Astrocyte of the cerebellum (primary cell): ENCODE data around the gene RINT1.
A peak's percentile ranks its signal among the peaks of the same experiment; 100 is the strongest.

Experiments
- DNase-seq: peaks from one replicate; pipeline ENCODE4 v3.0.0-alpha.2; 2011; ENCODE audit warnings: low read depth
- H3K4me3 ChIP-seq: 2 replicates; pipeline ENCODE4 v1.5.1; 2011; ENCODE audit warnings: mild to moderate bottlenecking, low read depth, low read length, moderate library complexity
- CTCF ChIP-seq: IDR thresholded peaks from 2 replicates; pipeline ENCODE4 v1.5.1; 2012; ENCODE audit warnings: low read length, low read depth, moderate library complexity, mild to moderate bottlenecking; ENCODE audit errors: missing control alignments
- in situ Hi-C: cut with HindIII; loops from 2 replicates; pipeline ENCODE4 v1.10.0; 2017; ENCODE audit warnings: low sequenced_read_pairs

RINT1 gene

GRCh38 chr7:105585850-105586500 is 54.0 kb downstream of the RINT1 start:
- in situ Hi-C loops = no loop called here
- no peak for TF ChIP-seq CTCF
- no peak overlapping the region for H3K4me3 ChIP-seq
- no peak for DNase-seq

GRCh38 chr7:105587909-105588635 is 56.1 kb downstream of the RINT1 start:
- no peak overlapping the region for H3K4me3 ChIP-seq
- DNase-seq = no peak
- in situ Hi-C loops = no loop called here
- TF ChIP-seq CTCF = no peak

GRCh38 chr7:105589356-105590077 is 57.5 kb downstream of the RINT1 start:
- DNase-seq = peak; percentile 63
- in situ Hi-C loops = no loop called here
- H3K4me3 ChIP-seq = no peak overlapping the region
- TF ChIP-seq CTCF = peak; percentile 69

- H3K4me3 ChIP-seq = no peak overlapping the region
- no peak for TF ChIP-seq CTCF
- in situ Hi-C loops = no loop called here
- no peak for DNase-seq
Measured at GRCh38 chr7:105590793-105591192, 58.8 kb downstream of the RINT1 start.

- DNase-seq = no peak
- no peak for TF ChIP-seq CTCF
- H3K4me3 ChIP-seq = no peak overlapping the region
- in situ Hi-C loops = no loop called here
Measured at GRCh38 chr7:105591522-105591921, 59.5 kb downstream of the RINT1 start.

GRCh38 chr7:105594034-105594433 is 62.0 kb downstream of the RINT1 start:
- peak; percentile 26 for TF ChIP-seq CTCF
- DNase-seq = no peak
- H3K4me3 ChIP-seq = no peak overlapping the region
- in situ Hi-C loops = no loop called here
